Measurements from ENCODE around the gene ERN1. TPM values are rescaled to one million over a fixed set of nuclear protein-coding genes. Genes with fewer than 3 reads are reported as not detected.

The ERN1 gene
- total and polyA plus RNA-seq, 2 of the 13 experiments (the other 11 are each of a cell fraction or from before 2014, with no cell fraction given): 6.0 to 12.7 TPM

DNA sequence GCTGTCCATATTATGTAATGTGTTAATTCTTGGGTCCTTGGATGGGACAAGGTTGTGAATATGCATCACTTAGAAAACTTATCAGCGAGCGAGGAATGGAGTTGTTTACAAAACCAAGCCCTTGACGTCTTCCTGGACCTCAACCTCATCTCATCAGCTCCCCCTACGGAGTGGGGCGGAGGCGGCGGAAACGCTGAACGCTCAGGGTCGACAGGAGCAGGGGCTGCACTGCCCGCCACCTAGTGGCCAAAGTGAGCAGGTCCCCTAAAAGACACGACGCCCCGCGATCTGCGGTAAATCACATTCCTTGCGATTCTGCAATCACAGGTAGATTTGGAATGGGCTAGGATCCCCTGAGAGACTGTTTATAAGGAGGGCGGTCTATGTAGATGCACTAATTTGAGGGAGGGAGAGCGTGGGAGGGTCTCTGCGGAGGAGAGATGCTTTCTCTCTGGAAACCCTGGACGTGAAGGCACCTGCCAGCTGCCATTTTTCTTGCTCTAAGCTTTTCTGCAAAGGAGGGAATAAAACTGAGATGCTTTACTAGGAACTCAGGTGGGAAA is 104.1 kb downstream of the ERN1 start (continued):
- TF ChIP-seq SNAPC2 (CRISPR knock-in tag; IDR thresholded peaks at IDR 0.05) (no peak), ZNF331 (CRISPR knock-in tag; IDR thresholded peaks at IDR 0.05) (peak; percentile 74), SOX13 (IDR thresholded peaks at IDR 0.05) (no peak), SOX13 (CRISPR knock-in tag; conservative IDR thresholded peaks at IDR 0.05 in 1 of 2, IDR thresholded peaks at IDR 0.05 in 1 of 2) (peak in 1 of 2 experiments; percentile 39; a peak in 1 of 4 replicates), GZF1 (CRISPR knock-in tag; IDR thresholded peaks at IDR 0.05) (no peak), ZNF724P (CRISPR knock-in tag; IDR thresholded peaks at IDR 0.05; ENCODE audit: borderline replicate concordance) (no peak), CHD2 (IDR thresholded peaks at IDR 0.05; ENCODE audit: low read depth, low read length) (no peak), SIX4 (CRISPR knock-in tag; IDR thresholded peaks at IDR 0.05) (no peak), GATAD2A (CRISPR knock-in tag; IDR thresholded peaks at IDR 0.05) (peak; percentile 80), TOPORS (CRISPR knock-in tag; IDR thresholded peaks at IDR 0.05) (no peak), AHR (CRISPR knock-in tag; IDR thresholded peaks at IDR 0.05) (0 out of 2 replicates have a peak, but pooled peaks have one; percentile 67), ZNF891 (CRISPR knock-in tag; IDR thresholded peaks at IDR 0.05) (no peak), ZNF12 (CRISPR knock-in tag; IDR thresholded peaks at IDR 0.05) (no peak), NCOA5 (CRISPR knock-in tag; IDR thresholded peaks at IDR 0.05) (no peak), ZFP36L1 (CRISPR knock-in tag; IDR thresholded peaks at IDR 0.05) (no peak), ZNF282 (IDR thresholded peaks at IDR 0.05; ENCODE audit: partially characterized antibody) (no peak), AKAP8 (CRISPR knock-in tag; IDR thresholded peaks at IDR 0.05) (no peak), FOXA1 (IDR thresholded peaks at IDR 0.05) (no peak), FOXA1 (CRISPR knock-in tag; IDR thresholded peaks at IDR 0.05) (peak; percentile 75; the same call in 1 of the 2 replicates), MYNN (CRISPR knock-in tag; IDR thresholded peaks at IDR 0.05; ENCODE audit: low read depth) (no peak), HDAC1 (CRISPR knock-in tag; IDR thresholded peaks at IDR 0.05) (no peak; the same call in 1 of the 2 replicates), SMARCC2 (IDR thresholded peaks at IDR 0.05) (no peak), ZNF17 (CRISPR knock-in tag; IDR thresholded peaks at IDR 0.05) (no peak), ZNF570 (CRISPR knock-in tag; IDR thresholded peaks at IDR 0.05; ENCODE audit: borderline replicate concordance) (no peak), ZNF788 (CRISPR knock-in tag; IDR thresholded peaks at IDR 0.05; ENCODE audit: borderline replicate concordance) (no peak)
- TF ChIP-seq, protein P1, sequence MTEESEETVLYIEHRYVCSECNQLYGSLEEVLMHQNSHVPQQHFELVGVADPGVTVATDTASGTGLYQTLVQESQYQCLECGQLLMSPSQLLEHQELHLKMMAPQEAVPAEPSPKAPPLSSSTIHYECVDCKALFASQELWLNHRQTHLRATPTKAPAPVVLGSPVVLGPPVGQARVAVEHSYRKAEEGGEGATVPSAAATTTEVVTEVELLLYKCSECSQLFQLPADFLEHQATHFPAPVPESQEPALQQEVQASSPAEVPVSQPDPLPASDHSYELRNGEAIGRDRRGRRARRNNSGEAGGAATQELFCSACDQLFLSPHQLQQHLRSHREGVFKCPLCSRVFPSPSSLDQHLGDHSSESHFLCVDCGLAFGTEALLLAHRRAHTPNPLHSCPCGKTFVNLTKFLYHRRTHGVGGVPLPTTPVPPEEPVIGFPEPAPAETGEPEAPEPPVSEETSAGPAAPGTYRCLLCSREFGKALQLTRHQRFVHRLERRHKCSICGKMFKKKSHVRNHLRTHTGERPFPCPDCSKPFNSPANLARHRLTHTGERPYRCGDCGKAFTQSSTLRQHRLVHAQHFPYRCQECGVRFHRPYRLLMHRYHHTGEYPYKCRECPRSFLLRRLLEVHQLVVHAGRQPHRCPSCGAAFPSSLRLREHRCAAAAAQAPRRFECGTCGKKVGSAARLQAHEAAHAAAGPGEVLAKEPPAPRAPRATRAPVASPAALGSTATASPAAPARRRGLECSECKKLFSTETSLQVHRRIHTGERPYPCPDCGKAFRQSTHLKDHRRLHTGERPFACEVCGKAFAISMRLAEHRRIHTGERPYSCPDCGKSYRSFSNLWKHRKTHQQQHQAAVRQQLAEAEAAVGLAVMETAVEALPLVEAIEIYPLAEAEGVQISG (CRISPR knock-in tag; IDR thresholded peaks at IDR 0.05): peak; percentile 77
- TF ChIP-seq, protein P2, sequence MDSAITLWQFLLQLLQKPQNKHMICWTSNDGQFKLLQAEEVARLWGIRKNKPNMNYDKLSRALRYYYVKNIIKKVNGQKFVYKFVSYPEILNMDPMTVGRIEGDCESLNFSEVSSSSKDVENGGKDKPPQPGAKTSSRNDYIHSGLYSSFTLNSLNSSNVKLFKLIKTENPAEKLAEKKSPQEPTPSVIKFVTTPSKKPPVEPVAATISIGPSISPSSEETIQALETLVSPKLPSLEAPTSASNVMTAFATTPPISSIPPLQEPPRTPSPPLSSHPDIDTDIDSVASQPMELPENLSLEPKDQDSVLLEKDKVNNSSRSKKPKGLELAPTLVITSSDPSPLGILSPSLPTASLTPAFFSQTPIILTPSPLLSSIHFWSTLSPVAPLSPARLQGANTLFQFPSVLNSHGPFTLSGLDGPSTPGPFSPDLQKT (CRISPR knock-in tag; IDR thresholded peaks at IDR 0.05; ENCODE audit: borderline replicate concordance): no peak
- TF ChIP-seq, protein P3, sequence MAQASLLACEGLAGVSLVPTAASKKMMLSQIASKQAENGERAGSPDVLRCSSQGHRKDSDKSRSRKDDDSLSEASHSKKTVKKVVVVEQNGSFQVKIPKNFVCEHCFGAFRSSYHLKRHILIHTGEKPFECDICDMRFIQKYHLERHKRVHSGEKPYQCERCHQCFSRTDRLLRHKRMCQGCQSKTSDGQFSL (CRISPR knock-in tag; IDR thresholded peaks at IDR 0.05): no peak; the same call in 1 of the 2 replicates
- TF ChIP-seq, protein P4, sequence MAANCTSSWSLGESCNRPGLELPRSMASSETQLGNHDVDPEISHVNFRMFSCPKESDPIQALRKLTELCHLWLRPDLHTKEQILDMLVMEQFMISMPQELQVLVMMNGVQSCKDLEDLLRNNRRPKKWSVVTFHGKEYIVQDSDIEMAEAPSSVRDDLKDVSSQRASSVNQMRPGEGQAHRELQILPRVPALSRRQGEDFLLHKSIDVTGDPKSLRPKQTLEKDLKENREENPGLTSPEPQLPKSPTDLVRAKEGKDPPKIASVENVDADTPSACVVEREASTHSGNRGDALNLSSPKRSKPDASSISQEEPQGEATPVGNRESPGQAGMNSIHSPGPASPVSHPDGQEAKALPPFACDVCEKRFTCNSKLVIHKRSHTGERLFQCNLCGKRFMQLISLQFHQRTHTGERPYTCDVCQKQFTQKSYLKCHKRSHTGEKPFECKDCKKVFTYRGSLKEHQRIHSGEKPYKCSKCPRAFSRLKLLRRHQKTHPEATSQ (CRISPR knock-in tag; IDR thresholded peaks at IDR 0.05; ENCODE audit: borderline replicate concordance): 0 out of 2 replicates have a peak, but pooled peaks have one; percentile 68

Measured in HepG2 (cell line).